Activated naive CD4-positive, alpha-beta T cell treated with anti-CD3 and anti-CD28 coated beads, Interleukin-2, amount 50 U/mL, for 24 hours (primary cell): ENCODE measurements around the gene FOXP1.

Experiments
- H3K27ac Mint-ChIP-seq: one replicate; pipeline ENCODE4 v1.8.0; 2021; ENCODE audit warnings: mild to moderate bottlenecking, mixed read lengths
- H3K27me3 Mint-ChIP-seq: one replicate; pipeline ENCODE4 v1.8.0; 2021; ENCODE audit warnings: mixed read lengths
- H3K36me3 Mint-ChIP-seq: one replicate; pipeline ENCODE4 v1.8.0; 2021; ENCODE audit warnings: mixed read lengths
- H3K4me1 Mint-ChIP-seq: one replicate; pipeline ENCODE4 v1.8.0; 2021; ENCODE audit warnings: mixed read lengths
- H3K4me3 Mint-ChIP-seq: one replicate; pipeline ENCODE4 v1.8.0; 2021; ENCODE audit warnings: mild to moderate bottlenecking, mixed read lengths
- H3K9me3 Mint-ChIP-seq: one replicate; pipeline ENCODE4 v1.8.0; 2021; ENCODE audit warnings: mixed read lengths

Gene FOXP1

DNA sequence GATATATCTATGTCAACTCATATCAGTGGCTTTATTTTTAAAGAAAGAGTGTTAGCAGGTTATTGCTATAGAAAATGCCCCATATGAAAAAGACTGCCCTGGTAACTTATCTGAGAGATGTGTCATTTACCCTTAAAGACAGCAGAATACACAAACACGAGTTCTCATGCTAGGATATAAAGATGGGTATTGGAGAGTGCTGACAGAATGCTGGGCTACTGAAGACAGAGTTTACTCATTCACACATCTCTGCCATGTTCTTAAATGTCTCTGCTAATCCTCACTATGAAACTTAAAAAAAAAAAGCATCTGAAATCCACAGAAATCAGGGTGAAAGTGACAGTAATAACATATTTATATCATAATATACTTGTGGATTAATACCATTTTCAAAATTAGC, 126.7 kb downstream of the FOXP1 start:
- Mint-ChIP-seq H3K27ac (peak overlapping the region; percentile 98), H3K27me3 (no peaks in the 10 kb centered on the region), H3K36me3 (peaks cover 15% of the 10 kb centered on the region), H3K4me1 (peaks cover 98% of the 10 kb centered on the region), H3K4me3 (peak overlapping the region; percentile 82), H3K9me3 (peaks cover 5% of the 10 kb centered on the region)

DNA sequence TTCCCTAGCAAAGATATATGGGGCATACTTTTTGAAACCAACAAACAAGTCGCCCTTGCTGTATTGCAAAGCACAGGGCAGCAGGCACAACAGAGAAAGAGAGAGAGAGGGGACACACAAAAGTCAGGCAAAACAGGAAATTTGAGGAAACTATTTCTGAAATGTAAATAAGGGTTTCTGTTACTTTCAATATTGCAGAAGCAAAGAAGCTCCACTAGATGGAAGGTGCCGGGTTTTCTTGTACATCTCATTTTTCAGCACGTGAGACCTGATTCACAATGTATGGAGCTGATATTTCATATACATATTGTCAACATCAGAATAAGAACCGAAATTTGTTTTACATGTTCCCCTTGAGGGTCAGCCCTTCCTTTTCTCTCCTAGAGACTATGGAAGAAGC, 127.4 kb downstream of the FOXP1 start:
- Mint-ChIP-seq H3K9me3 (peaks cover 3% of the 10 kb centered on the region), H3K27me3 (no peaks in the 10 kb centered on the region), H3K4me1 (peaks cover 98% of the 10 kb centered on the region), H3K36me3 (peaks cover 10% of the 10 kb centered on the region), H3K27ac (peak overlapping the region; percentile 98), H3K4me3 (peak overlapping the region; percentile 82)

- Mint-ChIP-seq H3K27me3 (no peaks in the 10 kb centered on the region), H3K36me3 (peaks cover 1% of the 10 kb centered on the region), H3K9me3 (no peaks in the 10 kb centered on the region), H3K27ac (peak overlapping the region; percentile 98), H3K4me3 (peak overlapping the region; percentile 82), H3K4me1 (peaks cover 100% of the 10 kb centered on the region)
Measured at GRCh38 chr3:71454512-71455403, 128.8 kb downstream of the FOXP1 start.

DNA sequence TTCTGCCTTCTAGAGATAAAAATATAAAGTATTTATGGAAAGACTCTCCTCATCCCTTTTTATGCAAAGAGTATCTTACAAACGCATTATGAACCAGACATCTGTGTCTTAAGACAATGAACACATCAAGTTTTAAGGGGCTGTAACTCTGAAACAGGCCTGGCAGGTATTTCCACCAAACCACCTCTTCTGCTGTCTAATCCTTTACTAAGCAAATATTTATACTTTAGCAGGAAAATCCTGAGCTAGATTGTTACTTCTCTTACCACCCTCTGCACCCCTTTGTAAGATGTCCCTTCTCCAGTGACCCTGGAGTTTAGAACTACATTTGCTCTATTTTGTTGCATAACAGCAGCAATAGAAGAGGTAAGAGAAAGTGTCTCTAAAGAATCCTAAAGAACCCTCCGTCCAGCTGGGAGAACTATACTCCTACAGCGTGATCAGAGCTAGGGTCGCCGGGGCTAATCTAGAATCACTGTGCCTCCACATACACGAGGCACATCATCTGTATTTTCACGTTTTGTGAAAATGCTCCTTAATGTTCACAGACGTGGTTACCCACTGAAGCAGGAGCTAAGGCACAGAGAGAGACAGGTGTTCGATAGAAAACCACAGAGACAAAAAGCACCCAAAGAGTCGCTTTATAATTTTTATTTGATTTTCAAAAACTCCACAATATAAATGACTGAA, 129.6 kb downstream of the FOXP1 start:
- Mint-ChIP-seq H3K27me3 (no peaks in the 10 kb centered on the region), H3K9me3 (no peaks in the 10 kb centered on the region), H3K27ac (peak overlapping the region; percentile 98), H3K4me3 (peak overlapping the region; percentile 82), H3K4me1 (peaks cover 100% of the 10 kb centered on the region), H3K36me3 (no peaks in the 10 kb centered on the region)

DNA sequence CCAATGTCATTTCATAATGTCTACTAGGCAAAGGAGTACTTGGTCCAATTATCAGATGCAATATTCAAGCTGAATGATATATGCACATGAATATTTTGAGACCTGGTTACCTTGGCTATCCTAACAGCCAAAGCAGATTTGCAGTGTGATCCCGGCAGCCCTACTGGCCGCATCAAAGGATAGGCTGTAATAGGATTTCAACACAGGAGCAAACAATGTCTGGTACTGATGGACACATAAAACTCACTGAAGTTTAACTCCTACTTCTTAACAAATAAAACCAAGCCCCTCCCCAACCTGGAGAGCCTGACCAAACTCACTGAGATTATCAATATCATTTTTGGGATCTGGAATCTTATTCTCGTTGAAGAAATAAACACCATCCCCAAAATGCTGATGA, 130.2 kb downstream of the FOXP1 start:
- H3K27ac Mint-ChIP-seq = peak overlapping the region; percentile 98
- H3K4me1 Mint-ChIP-seq = peaks cover 100% of the 10 kb centered on the region
- no peaks in the 10 kb centered on the region for H3K36me3 Mint-ChIP-seq
- H3K27me3 Mint-ChIP-seq = no peaks in the 10 kb centered on the region
- H3K4me3 Mint-ChIP-seq = peak overlapping the region; percentile 60
- H3K9me3 Mint-ChIP-seq = no peaks in the 10 kb centered on the region

DNA sequence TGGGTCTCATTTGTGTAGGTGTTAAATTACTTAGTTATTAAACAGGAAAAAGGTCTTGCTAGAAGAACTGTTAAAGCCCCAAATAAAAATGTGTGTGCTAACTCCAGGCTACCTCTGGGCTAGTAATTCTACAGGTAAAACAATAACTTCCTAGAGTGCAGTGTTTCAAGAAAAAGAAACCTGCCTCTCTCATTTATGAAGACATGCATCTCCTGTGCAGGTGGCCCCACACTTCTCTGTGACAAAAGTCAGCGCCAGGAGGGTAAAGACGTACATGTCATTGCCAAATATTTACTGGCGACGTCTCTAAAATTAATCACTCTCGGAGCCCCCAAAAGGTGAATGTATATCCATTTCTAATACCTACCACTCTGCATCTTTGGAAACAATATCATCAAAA, 131.7 kb downstream of the FOXP1 start:
- Mint-ChIP-seq H3K9me3 (no peaks in the 10 kb centered on the region), H3K27ac (peak overlapping the region; percentile 98), H3K4me1 (peaks cover 100% of the 10 kb centered on the region), H3K4me3 (peak overlapping the region; percentile 78), H3K27me3 (no peaks in the 10 kb centered on the region), H3K36me3 (peaks cover 2% of the 10 kb centered on the region)

GRCh38 chr3:71451060-71451459, 132.5 kb downstream of the FOXP1 start:
- H3K4me1 Mint-ChIP-seq = peaks cover 100% of the 10 kb centered on the region
- H3K9me3 Mint-ChIP-seq = no peaks in the 10 kb centered on the region
- H3K27ac Mint-ChIP-seq = peak overlapping the region; percentile 98
- H3K27me3 Mint-ChIP-seq = no peaks in the 10 kb centered on the region
- H3K4me3 Mint-ChIP-seq = peak overlapping the region; percentile 78
- H3K36me3 Mint-ChIP-seq = peaks cover 2% of the 10 kb centered on the region

DNA sequence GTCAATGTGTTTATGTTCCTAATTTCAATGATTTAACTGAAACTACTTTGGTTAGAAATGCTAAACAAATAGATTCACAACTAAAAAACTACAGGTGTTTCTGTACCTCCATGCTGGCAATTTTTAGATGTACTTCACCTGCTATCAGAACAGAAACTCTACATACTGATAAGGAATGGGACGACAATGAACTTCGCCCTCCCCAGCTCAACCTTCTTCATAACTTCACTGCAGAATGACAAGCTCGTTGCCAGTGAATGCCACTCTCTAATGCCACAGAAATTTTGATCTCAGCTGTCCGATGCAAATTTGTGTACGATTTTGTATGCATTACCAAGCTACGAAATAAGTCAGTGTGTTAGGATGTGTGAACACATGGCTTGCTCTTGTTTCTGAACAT, 133.4 kb downstream of the FOXP1 start:
- Mint-ChIP-seq H3K9me3 (no peaks in the 10 kb centered on the region), H3K4me3 (peak overlapping the region; percentile 68), H3K27ac (peak overlapping the region; percentile 88), H3K27me3 (no peaks in the 10 kb centered on the region), H3K4me1 (peaks cover 98% of the 10 kb centered on the region), H3K36me3 (peaks cover 2% of the 10 kb centered on the region)

DNA sequence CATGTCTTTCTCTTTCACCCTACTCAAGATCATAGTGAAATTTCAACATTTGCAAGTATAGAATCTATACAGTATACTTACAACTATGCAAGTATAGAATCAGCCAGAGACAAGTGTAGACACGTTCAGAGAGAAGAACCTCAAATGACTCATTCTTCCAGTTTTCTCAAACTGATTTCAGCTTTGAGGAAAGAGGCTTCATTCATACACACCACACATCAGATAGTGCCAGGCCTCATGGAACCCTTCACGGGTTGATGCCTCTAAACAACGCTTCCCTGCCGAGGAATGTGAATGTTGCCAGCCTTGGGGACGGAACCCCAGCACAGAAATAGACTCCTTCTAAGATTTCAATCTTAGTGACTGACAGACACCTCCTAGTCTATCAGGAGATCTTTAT, 135.7 kb downstream of the FOXP1 start:
- peaks cover 98% of the 10 kb centered on the region for H3K4me1 Mint-ChIP-seq
- peak overlapping the region; percentile 96 for H3K27ac Mint-ChIP-seq
- peaks cover 2% of the 10 kb centered on the region for H3K36me3 Mint-ChIP-seq
- H3K4me3 Mint-ChIP-seq = peak overlapping the region; percentile 51
- H3K9me3 Mint-ChIP-seq = no peaks in the 10 kb centered on the region
- no peaks in the 10 kb centered on the region for H3K27me3 Mint-ChIP-seq

DNA sequence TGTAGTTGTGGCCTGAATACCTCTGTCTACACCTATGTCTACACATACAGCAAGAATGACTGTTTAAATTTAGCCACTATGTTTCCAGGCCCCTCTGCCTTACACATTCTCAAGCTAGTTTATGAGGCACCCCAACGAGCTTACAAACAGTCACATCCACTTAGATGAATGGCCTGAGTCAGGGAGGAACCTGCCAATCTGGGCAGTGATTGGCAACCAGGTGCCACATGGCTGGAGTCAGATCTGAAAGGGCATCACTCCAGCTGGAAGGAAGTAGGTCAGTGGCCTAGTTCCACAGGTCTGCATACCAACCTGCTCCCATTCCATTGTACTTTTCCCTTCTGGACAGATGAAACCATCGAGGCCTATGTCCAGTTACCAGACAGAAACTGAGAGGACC, 136.3 kb downstream of the FOXP1 start:
- Mint-ChIP-seq H3K27ac (peak overlapping the region; percentile 96), H3K4me1 (peaks cover 96% of the 10 kb centered on the region), H3K36me3 (peaks cover 2% of the 10 kb centered on the region), H3K27me3 (no peaks in the 10 kb centered on the region), H3K9me3 (no peaks in the 10 kb centered on the region), H3K4me3 (peak overlapping the region; percentile 51)

GRCh38 chr3:71446734-71447133, 136.8 kb downstream of the FOXP1 start:
- Mint-ChIP-seq H3K36me3 (peaks cover 2% of the 10 kb centered on the region), H3K27me3 (no peaks in the 10 kb centered on the region), H3K4me3 (peak overlapping the region; percentile 20), H3K27ac (peak overlapping the region; percentile 96), H3K9me3 (no peaks in the 10 kb centered on the region), H3K4me1 (peaks cover 96% of the 10 kb centered on the region)

GRCh38 chr3:71446260-71446659, 137.3 kb downstream of the FOXP1 start:
- H3K27ac Mint-ChIP-seq = peak overlapping the region; percentile 96
- H3K9me3 Mint-ChIP-seq = no peaks in the 10 kb centered on the region
- peaks cover 96% of the 10 kb centered on the region for H3K4me1 Mint-ChIP-seq
- no peaks in the 10 kb centered on the region for H3K27me3 Mint-ChIP-seq
- H3K36me3 Mint-ChIP-seq = peaks cover 2% of the 10 kb centered on the region
- H3K4me3 Mint-ChIP-seq = no peak overlapping the region

- Mint-ChIP-seq H3K9me3 (no peaks in the 10 kb centered on the region), H3K4me3 (peak overlapping the region; percentile 78), H3K36me3 (peaks cover 2% of the 10 kb centered on the region), H3K27me3 (no peaks in the 10 kb centered on the region), H3K4me1 (peaks cover 96% of the 10 kb centered on the region), H3K27ac (peak overlapping the region; percentile 99)
Measured at GRCh38 chr3:71444861-71445259, 138.7 kb downstream of the FOXP1 start.

- peaks cover 2% of the 10 kb centered on the region for H3K36me3 Mint-ChIP-seq
- H3K4me1 Mint-ChIP-seq = peaks cover 96% of the 10 kb centered on the region
- H3K27ac Mint-ChIP-seq = peak overlapping the region; percentile 99
- H3K4me3 Mint-ChIP-seq = peak overlapping the region; percentile 78
- H3K27me3 Mint-ChIP-seq = no peaks in the 10 kb centered on the region
- no peaks in the 10 kb centered on the region for H3K9me3 Mint-ChIP-seq
Measured at GRCh38 chr3:71444028-71444860, 139.3 kb downstream of the FOXP1 start.

DNA sequence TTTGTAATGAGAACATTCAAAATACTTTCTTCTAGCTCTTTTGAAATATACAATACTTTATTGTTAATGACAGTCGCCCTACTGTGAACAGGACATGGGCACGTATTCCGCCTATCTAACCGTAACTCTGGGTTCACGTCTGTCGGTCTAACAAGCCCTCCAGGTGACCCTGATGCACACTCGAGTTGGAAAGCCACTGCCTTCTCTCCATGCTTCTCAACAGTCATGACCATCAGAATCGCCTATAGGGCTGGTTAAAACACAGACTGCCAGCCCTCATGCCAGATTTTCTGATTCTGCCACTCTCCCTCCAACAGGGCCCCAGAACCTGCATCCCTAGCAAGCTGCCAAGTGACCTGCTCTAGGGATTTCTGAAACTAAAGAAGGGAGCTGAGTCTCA, 140.2 kb downstream of the FOXP1 start:
- no peaks in the 10 kb centered on the region for H3K9me3 Mint-ChIP-seq
- peak overlapping the region; percentile 28 for H3K4me3 Mint-ChIP-seq
- no peaks in the 10 kb centered on the region for H3K27me3 Mint-ChIP-seq

More for the DNA sequence above, 140.2 kb downstream of the FOXP1 start:
- peaks cover 96% of the 10 kb centered on the region for H3K4me1 Mint-ChIP-seq
- peaks cover 2% of the 10 kb centered on the region for H3K36me3 Mint-ChIP-seq
- peak overlapping the region; percentile 99 for H3K27ac Mint-ChIP-seq
